NT2/D1 (cell line): ENCODE data around the gene CAMK1G.

ENCODE experiments used
- DNase-seq: peaks from one replicate; pipeline ENCODE4 v3.0.0-alpha.2; 2011; ENCODE audit warnings: low read depth, low spot score
- H3K27me3 ChIP-seq: 2 replicates; pipeline ENCODE4 v1.6.0; 2011; ENCODE audit warnings: mild to moderate bottlenecking; ENCODE audit not compliant: insufficient read length, insufficient read depth
- H3K36me3 ChIP-seq: 2 replicates; pipeline ENCODE4 v1.6.1; 2011; ENCODE audit warnings: mild to moderate bottlenecking, low read length, mixed read lengths; ENCODE audit not compliant: insufficient read depth, insufficient read length
- H3K4me1 ChIP-seq: 2 replicates; pipeline ENCODE4 v1.5.1; 2011; ENCODE audit not compliant: insufficient read depth, insufficient read length
- H3K4me3 ChIP-seq: 2 replicates; pipeline ENCODE4 v1.5.1; 2011; ENCODE audit warnings: low read depth; ENCODE audit not compliant: insufficient read length
- H3K9ac ChIP-seq: 2 replicates; pipeline ENCODE4 v1.6.0; 2011; ENCODE audit warnings: low read depth; ENCODE audit not compliant: insufficient read length
- H3K9me3 ChIP-seq: 2 replicates; pipeline ENCODE4 v1.5.1; 2011; ENCODE audit warnings: mild to moderate bottlenecking, low read length; ENCODE audit not compliant: insufficient read depth
- SUZ12 ChIP-seq: IDR thresholded peaks from 2 replicates; pipeline ENCODE4 v1.6.1; 2011; ENCODE audit not compliant: insufficient read length, insufficient read depth; ENCODE audit errors: extremely low read depth
- YY1 ChIP-seq: IDR thresholded peaks from 2 replicates; pipeline ENCODE4 v1.6.1; 2011; ENCODE audit not compliant: insufficient read length, insufficient read depth
- ZNF274 ChIP-seq: IDR thresholded peaks from 2 replicates; pipeline ENCODE4 v1.6.1; 2011; ENCODE audit warnings: mild to moderate bottlenecking, low read depth, low read length

CAMK1G gene

GRCh38 chr1:209621286-209621685 lies 37.8 kb downstream of the CAMK1G start:
- Histone ChIP-seq H3K4me3 (no peak overlapping the region), H3K4me1 (peaks cover 5% of the 10 kb centered on the region), H3K9ac (no peak overlapping the region), H3K9me3 (peaks cover 15% of the 10 kb centered on the region; the same call in 1 of the 2 replicates), H3K27me3 (no peaks in the 10 kb centered on the region), H3K36me3 (no peaks in the 10 kb centered on the region)
- TF ChIP-seq ZNF274 (no peak), SUZ12 (no peak), YY1 (no peak)
- no peak for DNase-seq

- peaks cover 11% of the 10 kb centered on the region; the same call in 1 of the 2 replicates for H3K9me3 ChIP-seq
- no peak overlapping the region for H3K4me3 ChIP-seq
- no peaks in the 10 kb centered on the region for H3K27me3 ChIP-seq
- peaks cover 5% of the 10 kb centered on the region for H3K4me1 ChIP-seq
- no peak overlapping the region for H3K9ac ChIP-seq
- H3K36me3 ChIP-seq, result no peaks in the 10 kb centered on the region
- TF ChIP-seq ZNF274, result no peak
- TF ChIP-seq YY1, result no peak
- TF ChIP-seq SUZ12, result no peak
- DNase-seq, result no peak
Measured at GRCh38 chr1:209621741-209622655, 38.5 kb downstream of the CAMK1G start.

- Histone ChIP-seq H3K4me3 (no peak overlapping the region), H3K4me1 (peaks cover 9% of the 10 kb centered on the region), H3K36me3 (no peaks in the 10 kb centered on the region), H3K9me3 (0 out of 2 replicates have a peak, but pooled peaks cover 2% of the 10 kb centered on the region), H3K27me3 (no peaks in the 10 kb centered on the region), H3K9ac (no peak overlapping the region)
- DNase-seq, result no peak
- TF ChIP-seq ZNF274 (no peak), YY1 (no peak), SUZ12 (no peak)
Measured at GRCh38 chr1:209622841-209623829, 39.6 kb downstream of the CAMK1G start.

GRCh38 chr1:209624558-209625549 lies 41.3 kb downstream of the CAMK1G start:
- Histone ChIP-seq H3K27me3 (no peaks in the 10 kb centered on the region), H3K9me3 (no peaks in the 10 kb centered on the region), H3K9ac (no peak overlapping the region), H3K4me1 (peaks cover 15% of the 10 kb centered on the region), H3K4me3 (no peak overlapping the region), H3K36me3 (no peaks in the 10 kb centered on the region)
- DNase-seq, result no peak
- TF ChIP-seq SUZ12 (no peak), YY1 (no peak), ZNF274 (no peak)

- H3K9ac ChIP-seq, result no peak overlapping the region
Measured at GRCh38 chr1:209625791-209626285, 42.3 kb downstream of the CAMK1G start.

More at GRCh38 chr1:209625791-209626285, 42.3 kb downstream of the CAMK1G start:
- H3K4me3 ChIP-seq, result no peak overlapping the region
- TF ChIP-seq ZNF274 (no peak), YY1 (no peak), SUZ12 (no peak)
- H3K27me3 ChIP-seq, result no peaks in the 10 kb centered on the region
- no peaks in the 10 kb centered on the region for H3K36me3 ChIP-seq
- H3K9me3 ChIP-seq, result no peaks in the 10 kb centered on the region
- no peak for DNase-seq
- peaks cover 20% of the 10 kb centered on the region for H3K4me1 ChIP-seq
